KMS-11 (cell line): ENCODE data around the gene ACP7.
"Not testable (repeated sequence)": the region's sequence is repeated elsewhere in the genome, so short reads cannot be mapped to it uniquely, and the experiment has no call there.

ENCODE experiments used
- H2AFZ ChIP-seq: fragments of 200-600 bp; sonication (generic); 2 replicates; pipeline ENCODE4 v1.6.1; 2016; ENCODE audit warnings: antibody characterized with exemption, mixed run types, low read depth
- H3K27ac ChIP-seq: fragments of 200-600 bp; sonication (generic); 2 replicates; pipeline ENCODE4 v1.6.1; 2016; ENCODE audit warnings: mild to moderate bottlenecking, mixed run types
- H3K27me3 ChIP-seq: fragments of 200-600 bp; sonication (generic); 2 replicates; pipeline ENCODE4 v1.6.1; 2017; ENCODE audit warnings: mild to moderate bottlenecking, low read depth, mixed run types, moderate library complexity; ENCODE audit not compliant: insufficient read depth
- H3K36me3 ChIP-seq: fragments of 200-600 bp; sonication (generic); 2 replicates; pipeline ENCODE4 v1.6.1; 2017; ENCODE audit warnings: mild to moderate bottlenecking, mixed run types; ENCODE audit not compliant: insufficient read depth
- H3K4me1 ChIP-seq: fragments of 200-600 bp; sonication (generic); 2 replicates; pipeline ENCODE4 v1.6.1; 2016; ENCODE audit warnings: mild to moderate bottlenecking, low read depth, mixed run types; ENCODE audit not compliant: poor library complexity, severe bottlenecking
- H3K4me2 ChIP-seq: fragments of 200-600 bp; sonication (generic); 2 replicates; pipeline ENCODE4 v1.7.0; 2016; ENCODE audit warnings: mild to moderate bottlenecking, mixed run types
- H3K4me3 ChIP-seq: fragments of 200-600 bp; sonication (generic); IDR thresholded peaks from 2 replicates; pipeline ENCODE4 v1.6.1; 2017; ENCODE audit warnings: low read depth, low read length, mixed read lengths; ENCODE audit not compliant: insufficient read depth
- H3K79me2 ChIP-seq: fragments of 200-600 bp; sonication (generic); 2 replicates; pipeline ENCODE4 v1.6.1; 2016; ENCODE audit warnings: low read depth, mixed run types; ENCODE audit not compliant: insufficient read depth
- H3K9ac ChIP-seq: fragments of 200-600 bp; sonication (generic); 2 replicates; pipeline ENCODE4 v1.6.1; 2016; ENCODE audit warnings: mild to moderate bottlenecking, mixed run types
- H4K20me1 ChIP-seq: fragments of 200-600 bp; sonication (generic); 2 replicates; pipeline ENCODE4 v1.6.1; 2016; ENCODE audit warnings: mild to moderate bottlenecking, mixed run types; ENCODE audit not compliant: insufficient read depth
- CTCF ChIP-seq: fragments of 200-600 bp; sonication (generic); conservative IDR thresholded peaks from 2 replicates; pipeline ENCODE4 v1.6.1; 2017; ENCODE audit warnings: low read depth, mild to moderate bottlenecking, antibody characterized with exemption, low read length, moderate library complexity, mixed read lengths

The ACP7 gene

GRCh38 chr19:39067104-39067503 lies 17.1 kb upstream of the ACP7 start:
- Histone ChIP-seq H3K4me1 (no peaks in the 10 kb centered on the region), H3K36me3 (no peaks in the 10 kb centered on the region)

GRCh38 chr19:39068259-39068658 lies 15.9 kb upstream of the ACP7 start:
- not testable (repeated sequence) for H3K4me3 ChIP-seq, H2AFZ ChIP-seq, H4K20me1 ChIP-seq, H3K27ac ChIP-seq, H3K9ac ChIP-seq, H3K79me2 ChIP-seq, H3K4me1 ChIP-seq, H3K27me3 ChIP-seq, H3K4me2 ChIP-seq, H3K36me3 ChIP-seq

More at GRCh38 chr19:39067104-39067503, 17.1 kb upstream of the ACP7 start:
- no peak overlapping the region for H3K9ac ChIP-seq
- H3K4me3 ChIP-seq = no peak overlapping the region
- H3K27ac ChIP-seq = no peak overlapping the region
- no peaks in the 10 kb centered on the region for H4K20me1 ChIP-seq
- no peaks in the 10 kb centered on the region for H3K27me3 ChIP-seq
- H2AFZ ChIP-seq = no peak overlapping the region
- TF ChIP-seq CTCF = no peak
- H3K79me2 ChIP-seq = no peaks in the 10 kb centered on the region
- no peak overlapping the region for H3K4me2 ChIP-seq

- Histone ChIP-seq H3K4me1 (no peaks in the 10 kb centered on the region), H3K4me3 (no peak overlapping the region), H4K20me1 (no peaks in the 10 kb centered on the region), H3K79me2 (no peaks in the 10 kb centered on the region), H3K4me2 (no peak overlapping the region), H3K27ac (no peak overlapping the region), H3K36me3 (no peaks in the 10 kb centered on the region), H2AFZ (no peak overlapping the region), H3K27me3 (no peaks in the 10 kb centered on the region), H3K9ac (no peak overlapping the region)
- no peak for TF ChIP-seq CTCF
Measured at GRCh38 chr19:39070888-39071287, 13.3 kb upstream of the ACP7 start.

- TF ChIP-seq CTCF = no peak
- H3K36me3 ChIP-seq = no peaks in the 10 kb centered on the region
- H3K79me2 ChIP-seq = no peaks in the 10 kb centered on the region
- no peak overlapping the region for H3K9ac ChIP-seq
- no peak overlapping the region for H3K27ac ChIP-seq
- H3K27me3 ChIP-seq = no peaks in the 10 kb centered on the region
- no peaks in the 10 kb centered on the region for H4K20me1 ChIP-seq
- H3K4me1 ChIP-seq = no peaks in the 10 kb centered on the region
- H2AFZ ChIP-seq = no peak overlapping the region
- H3K4me3 ChIP-seq = no peak overlapping the region
- H3K4me2 ChIP-seq = no peak overlapping the region
Measured at GRCh38 chr19:39074205-39074692, 9.9 kb upstream of the ACP7 start.

- H3K4me2 ChIP-seq = no peak overlapping the region
Measured at GRCh38 chr19:39074942-39075341, 9.2 kb upstream of the ACP7 start.

More at GRCh38 chr19:39074942-39075341, 9.2 kb upstream of the ACP7 start:
- H3K36me3 ChIP-seq = no peaks in the 10 kb centered on the region
- H3K4me3 ChIP-seq = no peak overlapping the region
- H3K79me2 ChIP-seq = no peaks in the 10 kb centered on the region
- H3K27me3 ChIP-seq = no peaks in the 10 kb centered on the region
- H3K27ac ChIP-seq = no peak overlapping the region
- H3K4me1 ChIP-seq = no peaks in the 10 kb centered on the region
- no peak overlapping the region for H2AFZ ChIP-seq
- TF ChIP-seq CTCF = no peak
- H4K20me1 ChIP-seq = no peaks in the 10 kb centered on the region
- no peak overlapping the region for H3K9ac ChIP-seq
